Measurements from ENCODE around the gene CRNKL1.

The CRNKL1 gene

GRCh38 chr20:20052074-20052970 is at the start of gene CRNKL1, which contains the start of gene CFAP61:
CRNKL1 (minus strand) TSS chr20:20052466; CDS start chr20:20052342, 124 bp downstream.
CFAP61 (plus strand) TSS chr20:20052532; CDS start chr20:20056654, 4,122 bp downstream.
- peak; percentile 86 for DNase-seq (ENCODE audit: extremely low read depth, low read depth)
- no peak for TF ChIP-seq CTCF (IDR thresholded peaks at IDR 0.05; ENCODE audit: low read depth, low read length)

- TF ChIP-seq CTCF (IDR thresholded peaks at IDR 0.05; ENCODE audit: low read depth, low read length) = no peak
These were observed 48.6 kb upstream of the CRNKL1 start for GRCh38 chr20:20100881-20101280.

GRCh38 chr20:20096421-20096820 is 44.2 kb upstream of the CRNKL1 start:
- DNase-seq (ENCODE audit: extremely low read depth, low read depth) = no peak
- TF ChIP-seq CTCF (IDR thresholded peaks at IDR 0.05; ENCODE audit: low read depth, low read length) = no peak

More at GRCh38 chr20:20100881-20101280, 48.6 kb upstream of the CRNKL1 start:
- no peak for DNase-seq (ENCODE audit: extremely low read depth, low read depth)

GRCh38 chr20:20095114-20095872 is 43.0 kb upstream of the CRNKL1 start:
- TF ChIP-seq CTCF (IDR thresholded peaks at IDR 0.05; ENCODE audit: low read depth, low read length) = no peak
- no peak for DNase-seq (ENCODE audit: extremely low read depth, low read depth)

GRCh38 chr20:20094410-20094809 is 42.1 kb upstream of the CRNKL1 start:
- no peak for DNase-seq (ENCODE audit: extremely low read depth, low read depth)

GRCh38 chr20:20092827-20093226 is 40.6 kb upstream of the CRNKL1 start:
- peak; percentile 4 for DNase-seq (ENCODE audit: extremely low read depth, low read depth)
- no peak for TF ChIP-seq CTCF (IDR thresholded peaks at IDR 0.05; ENCODE audit: low read depth, low read length)

More at GRCh38 chr20:20094410-20094809, 42.1 kb upstream of the CRNKL1 start:
- no peak for TF ChIP-seq CTCF (IDR thresholded peaks at IDR 0.05; ENCODE audit: low read depth, low read length)

GRCh38 chr20:20089939-20090338 is 37.7 kb upstream of the CRNKL1 start:
- DNase-seq (ENCODE audit: extremely low read depth, low read depth) = no peak
- TF ChIP-seq CTCF (IDR thresholded peaks at IDR 0.05; ENCODE audit: low read depth, low read length) = no peak
